NB4 (cell line): Measurements from ENCODE around the gene LEMD2.

Experiments
- DNase-seq: peaks from one replicate; pipeline ENCODE4 v3.0.0; 2010; ENCODE audit warnings: low read depth
- H3K4me3 ChIP-seq: one replicate; pipeline ENCODE4 v1.5.1; 2011; ENCODE audit warnings: mild to moderate bottlenecking, low read depth, low read length, moderate library complexity
- CTCF ChIP-seq: IDR thresholded peaks from one replicate; pipeline ENCODE4 v1.5.1; 2012; ENCODE audit warnings: low read depth, low read length
- MAX ChIP-seq: IDR thresholded peaks from 2 replicates; pipeline ENCODE4 v1.6.1; 2011; ENCODE audit warnings: low read depth, low read length
- MYC ChIP-seq: IDR thresholded peaks from 2 replicates; pipeline ENCODE4 v1.6.1; 2011; ENCODE audit warnings: low read depth, low read length
- POLR2A ChIP-seq: IDR thresholded peaks from 2 replicates; pipeline ENCODE4 v1.6.1; 2011; ENCODE audit warnings: mild to moderate bottlenecking; ENCODE audit not compliant: insufficient read length; ENCODE audit errors: extremely low read depth

The LEMD2 gene

GRCh38 chr6:33769248-33769821, 19.6 kb downstream of the LEMD2 start:
- no peak overlapping the region for H3K4me3 ChIP-seq
- no peak for DNase-seq
- TF ChIP-seq MYC, result no peak

GRCh38 chr6:33768644-33769120, 20.2 kb downstream of the LEMD2 start:
- H3K4me3 ChIP-seq, result no peak overlapping the region
- DNase-seq, result peak; percentile 77
- TF ChIP-seq POLR2A, result no peak
- TF ChIP-seq MAX, result 0 out of 2 replicates have a peak, but pooled peaks have one; percentile 10
- no peak for TF ChIP-seq MYC
- TF ChIP-seq CTCF, result peak; percentile 93

- H3K4me3 ChIP-seq, result no peak overlapping the region
- TF ChIP-seq CTCF (no peak), MYC (no peak), POLR2A (no peak), MAX (no peak)
- no peak for DNase-seq
Measured at GRCh38 chr6:33766921-33767907, 21.7 kb downstream of the LEMD2 start.

GRCh38 chr6:33765368-33765767, 23.6 kb downstream of the LEMD2 start:
- TF ChIP-seq POLR2A (no peak), CTCF (no peak), MAX (no peak), MYC (no peak)

GRCh38 chr6:33764036-33764435, 24.9 kb downstream of the LEMD2 start:
- TF ChIP-seq MAX (no peak), POLR2A (no peak), MYC (no peak), CTCF (no peak)
- no peak overlapping the region for H3K4me3 ChIP-seq

More at GRCh38 chr6:33765368-33765767, 23.6 kb downstream of the LEMD2 start:
- DNase-seq, result no peak
- no peak overlapping the region for H3K4me3 ChIP-seq

GRCh38 chr6:33763483-33763882, 25.4 kb downstream of the LEMD2 start:
- H3K4me3 ChIP-seq, result no peak overlapping the region
- TF ChIP-seq CTCF (no peak), MYC (no peak), POLR2A (no peak), MAX (no peak)
- no peak for DNase-seq

More at GRCh38 chr6:33764036-33764435, 24.9 kb downstream of the LEMD2 start:
- DNase-seq, result no peak
